M059J (cell line): ENCODE measurements around the gene MARCO. TPM values are rescaled to one million over a fixed set of nuclear protein-coding genes. Genes with fewer than 3 reads are reported as not detected.

ENCODE experiments used
- DNase-seq: peaks from one replicate; pipeline ENCODE4 v3.0.0-alpha.2; 2012; ENCODE audit warnings: low read depth
- total RNA-seq: library from RNA; depleted of rRNA; stranded (reverse); fragments of >200 nt; shearing (Covaris generic); gene quantifications from 2 replicates; pipeline ENCODE4 v1.2.3, GENCODE V29; 2014; rRNA removed

MARCO gene
- total RNA-seq, 1 experiment from 2014 or later = not detected

DNA sequence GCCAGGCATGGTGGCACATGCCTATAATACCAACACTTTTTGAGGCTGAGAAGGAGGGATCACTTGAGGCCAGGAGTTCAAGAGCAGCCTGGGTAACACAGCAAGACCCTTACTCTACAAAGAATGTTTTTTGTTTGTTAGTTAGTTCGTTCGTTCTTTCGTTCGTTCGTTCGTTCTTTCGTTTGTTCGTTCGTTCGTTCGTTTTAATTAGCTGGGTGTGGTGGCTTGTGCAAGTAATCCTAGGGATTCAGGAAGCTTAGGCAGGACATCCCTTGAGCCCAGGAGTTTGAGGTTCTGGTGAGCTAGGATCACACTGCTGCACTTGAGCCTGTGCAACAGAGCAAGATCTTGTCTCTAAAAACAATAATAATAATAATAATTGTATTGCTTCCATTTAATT, 98.7 kb downstream of the MARCO start:
- no peak for DNase-seq

Other genes with a start within 250 kb of the MARCO start
- gene EN1, start 94.5 kb upstream of the MARCO start, total RNA-seq = 0.07 and 0.27 TPM in 2 replicates
- gene C1QL2, start 216.6 kb downstream of the MARCO start, total RNA-seq = not detected in 2 replicates